Measurements from ENCODE around the gene OR12D1.

DNA sequence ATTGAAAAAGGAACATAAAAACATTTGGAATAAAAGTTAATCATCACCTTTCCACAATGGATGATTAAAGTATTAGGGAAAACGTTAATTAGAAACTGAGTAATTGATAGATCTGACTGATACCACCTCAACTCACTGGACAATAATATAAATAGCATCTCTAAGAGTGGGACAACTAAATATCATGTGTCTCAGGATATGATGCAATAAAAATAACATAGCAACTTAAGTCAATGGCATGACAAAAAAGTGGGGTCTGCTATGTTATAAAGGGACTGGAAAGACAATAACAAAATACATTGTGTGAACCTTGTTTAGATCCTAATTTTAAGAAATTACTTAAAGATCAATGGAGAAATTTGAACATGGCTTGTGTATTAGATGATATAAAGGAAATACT is 10.3 kb downstream of the OR12D1 start:
- no peak for TF ChIP-seq EZH2 (IDR thresholded peaks at IDR 0.05)
- no peak for TF ChIP-seq POLR2AphosphoS5 (IDR thresholded peaks at IDR 0.05; ENCODE audit: borderline replicate concordance, low read depth, low read length)
- no peak for TF ChIP-seq FOXP2 (optimal IDR thresholded peaks at IDR 0.05; ENCODE audit: control extremely low read depth, extremely low read length, insufficient read depth)

Data from SK-N-MC (cell line).